ENCODE measurements around the gene ATP2B3.

DNA sequence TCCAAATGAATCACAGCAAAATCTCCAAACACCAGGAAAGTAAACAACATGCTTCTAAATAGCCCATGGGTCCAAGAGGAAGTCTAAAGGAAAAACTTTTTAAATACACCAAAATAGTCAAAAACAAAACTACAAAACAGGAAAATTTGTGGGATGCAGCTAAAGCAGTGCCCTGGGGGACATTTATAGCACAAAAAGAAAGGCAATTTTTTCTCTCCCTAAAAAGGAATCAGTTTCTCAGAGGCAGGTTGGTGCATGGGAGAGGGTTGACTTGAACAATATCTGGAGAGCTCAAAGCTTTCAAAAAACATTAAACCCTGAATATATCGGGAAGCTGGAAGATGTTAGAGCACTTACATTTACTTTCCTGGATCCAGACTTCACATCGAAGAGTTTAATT, 113.9 kb downstream of the ATP2B3 start:
- TF ChIP-seq, protein P1, sequence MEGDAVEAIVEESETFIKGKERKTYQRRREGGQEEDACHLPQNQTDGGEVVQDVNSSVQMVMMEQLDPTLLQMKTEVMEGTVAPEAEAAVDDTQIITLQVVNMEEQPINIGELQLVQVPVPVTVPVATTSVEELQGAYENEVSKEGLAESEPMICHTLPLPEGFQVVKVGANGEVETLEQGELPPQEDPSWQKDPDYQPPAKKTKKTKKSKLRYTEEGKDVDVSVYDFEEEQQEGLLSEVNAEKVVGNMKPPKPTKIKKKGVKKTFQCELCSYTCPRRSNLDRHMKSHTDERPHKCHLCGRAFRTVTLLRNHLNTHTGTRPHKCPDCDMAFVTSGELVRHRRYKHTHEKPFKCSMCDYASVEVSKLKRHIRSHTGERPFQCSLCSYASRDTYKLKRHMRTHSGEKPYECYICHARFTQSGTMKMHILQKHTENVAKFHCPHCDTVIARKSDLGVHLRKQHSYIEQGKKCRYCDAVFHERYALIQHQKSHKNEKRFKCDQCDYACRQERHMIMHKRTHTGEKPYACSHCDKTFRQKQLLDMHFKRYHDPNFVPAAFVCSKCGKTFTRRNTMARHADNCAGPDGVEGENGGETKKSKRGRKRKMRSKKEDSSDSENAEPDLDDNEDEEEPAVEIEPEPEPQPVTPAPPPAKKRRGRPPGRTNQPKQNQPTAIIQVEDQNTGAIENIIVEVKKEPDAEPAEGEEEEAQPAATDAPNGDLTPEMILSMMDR (IDR thresholded peaks at IDR 0.05; ENCODE audit: low read length): no peak
- no peak for TF ChIP-seq EZH2 (optimal IDR thresholded peaks at IDR 0.05; ENCODE audit: low read depth, low read length)
